H1 (cell line): ENCODE data around the gene ADM2. TPM values are rescaled to one million over a fixed set of nuclear protein-coding genes. Genes with fewer than 3 reads are reported as not detected.
A peak's percentile ranks its signal among the peaks of the same experiment; 100 is the strongest.

Experiments
- CTCF ChIA-PET: fragments of 300-600 bp; sonication (Branson Sonifier 250); formaldehyde crosslinking; loops from one replicate; lab custom pipeline; 2021; ENCODE audit not compliant: partially characterized antibody; lab: Charles Lee
- POLR2A ChIA-PET: fragments of 300-600 bp; sonication (Branson Sonifier 250); formaldehyde crosslinking; loops from one replicate; lab custom pipeline; 2021; ENCODE audit warnings: inconsistent platforms; ENCODE audit not compliant: partially characterized antibody; lab: Charles Lee
- DNase-seq, 2 experiments: peaks; one replicate each; pipeline versions ENCODE4 v3.0.0 to v3.0.0-alpha.2; 2010 to 2022; ENCODE audit warnings: low spot score in 2 of 2, low read depth in 1 of 2, mixed read lengths in 1 of 2
- FAIRE-seq: peaks from 2 replicates; lab custom pipeline; 2011; peaks lifted over from hg19 to GRCh38; lab: Jason Lieb, UNC
- H2AFZ ChIP-seq: 2 replicates; pipeline ENCODE4 v1.8.1; 2012; ENCODE audit warnings: low read length, inconsistent platforms
- H2AK5ac ChIP-seq: 2 replicates; pipeline ENCODE4 v1.6.1; 2013; ENCODE audit warnings: low read depth, low read length
- H2BK120ac ChIP-seq: replicated peaks from 2 replicates; pipeline ENCODE3; 2013; ENCODE audit warnings: low read depth, low read length, inconsistent platforms
- H2BK12ac ChIP-seq: 2 replicates; pipeline ENCODE4 v1.6.1; 2013; ENCODE audit warnings: low read depth, low read length
- H2BK15ac ChIP-seq: 2 replicates; pipeline ENCODE4 v1.6.1; 2013; ENCODE audit warnings: low read length
- H2BK20ac ChIP-seq: 2 replicates; pipeline ENCODE4 v1.6.1; 2013; ENCODE audit warnings: low read length
- H2BK5ac ChIP-seq: 2 replicates; pipeline ENCODE4 v1.6.1; 2013; ENCODE audit warnings: low read depth, low read length
- H3K14ac ChIP-seq: 2 replicates; pipeline ENCODE4 v1.6.1; 2013; ENCODE audit warnings: inconsistent platforms; ENCODE audit not compliant: insufficient read length
- H3K18ac ChIP-seq: 2 replicates; pipeline ENCODE4 v1.6.1; 2013; ENCODE audit warnings: low read length; ENCODE audit errors: extremely low read depth
- H3K23ac ChIP-seq: 2 replicates; pipeline ENCODE4 v1.6.1; 2013; ENCODE audit warnings: inconsistent platforms; ENCODE audit not compliant: insufficient read length
- H3K23me2 ChIP-seq: 2 replicates; pipeline ENCODE4 v1.6.1; 2013; ENCODE audit warnings: low read depth, low read length
- H3K27ac ChIP-seq: 2 replicates; pipeline ENCODE4 v1.6.1; 2011; ENCODE audit warnings: low read depth, low read length, inconsistent platforms
- H3K27me3 ChIP-seq, 4 experiments: replicated peaks in 1 of 4; 1 replicate in 1 of 4; 2 replicates in 3 of 4; pipeline versions ENCODE4 v1.6.1 to v1.8.1; 2011 to 2013; ENCODE audit warnings: low read length in 3 of 4, mild to moderate bottlenecking in 3 of 4, inconsistent platforms in 2 of 4, mixed read lengths in 2 of 4, moderate library complexity in 1 of 4; ENCODE audit not compliant: control insufficient read depth in 3 of 4, insufficient read depth in 3 of 4; ENCODE audit errors: extremely low read depth in 1 of 4
- H3K36me3 ChIP-seq, 4 experiments: 2 replicates each; pipeline versions ENCODE4 v1.6.1 to v1.8.1; 2011 to 2013; ENCODE audit warnings: mild to moderate bottlenecking in 4 of 4, low read length in 3 of 4, moderate library complexity in 2 of 4, control low read depth in 1 of 4, inconsistent platforms in 1 of 4; ENCODE audit not compliant: insufficient read depth in 4 of 4, control insufficient read depth in 2 of 4
- H3K4ac ChIP-seq: replicated peaks from 2 replicates; pipeline ENCODE3; 2013; ENCODE audit warnings: low read length, low read depth, mixed read lengths, inconsistent platforms; ENCODE audit not compliant: insufficient read length
- H3K4me1 ChIP-seq, 4 experiments: replicated peaks in 1 of 4; 1 replicate in 1 of 4; 2 replicates in 3 of 4; pipeline versions ENCODE4 v1.6.1 to v1.8.1; 2011 to 2013; ENCODE audit warnings: low read length in 3 of 4, inconsistent platforms in 2 of 4, mixed read lengths in 1 of 4; ENCODE audit not compliant: insufficient read depth in 4 of 4, control insufficient read depth in 3 of 4
- H3K4me2 ChIP-seq, 2 experiments: 2 replicates each; pipeline versions ENCODE4 v1.6.1 to v1.8.1; 2011 to 2013; ENCODE audit warnings: low read depth in 2 of 2, low read length in 2 of 2, control low read depth in 1 of 2, inconsistent platforms in 1 of 2, mild to moderate bottlenecking in 1 of 2; ENCODE audit not compliant: insufficient read depth in 1 of 2
- H3K4me3 ChIP-seq, 4 experiments: fragments of 200-600, 300-600 bp in 1 of 4; sonication (generic), shearing (Covaris generic), sonication (Bioruptor Twin) in 1 of 4; 2 replicates each; pipeline versions ENCODE4 v1.5.1 to v1.8.1; 2011 to 2016; ENCODE audit warnings: low read length in 4 of 4, low read depth in 3 of 4, control low read depth in 2 of 4, inconsistent platforms in 2 of 4, mild to moderate bottlenecking in 2 of 4, mixed read lengths in 1 of 4, moderate library complexity in 1 of 4; ENCODE audit not compliant: insufficient read depth in 2 of 4; ENCODE audit errors: extremely low read depth in 1 of 4
- H3K56ac ChIP-seq: replicated peaks from 2 replicates; pipeline ENCODE3; 2013; ENCODE audit warnings: low read depth, mild to moderate bottlenecking, mixed read lengths, low read length, inconsistent platforms; ENCODE audit not compliant: insufficient read length
- H3K79me1 ChIP-seq: 2 replicates; pipeline ENCODE4 v1.6.1; 2013; ENCODE audit warnings: low read depth, low read length, control low read depth
- H3K79me2 ChIP-seq, 2 experiments: 2 replicates each; pipeline versions ENCODE4 v1.6.1 to v1.8.1; 2012 to 2013; ENCODE audit warnings: low read length in 2 of 2, mild to moderate bottlenecking in 2 of 2, inconsistent platforms in 1 of 2; ENCODE audit not compliant: insufficient read depth in 2 of 2, control insufficient read depth in 1 of 2
- H3K9ac ChIP-seq, 4 experiments: replicated peaks in 1 of 4; 1 replicate in 1 of 4; 2 replicates in 3 of 4; pipeline versions ENCODE4 v1.6.1 to v1.8.1; 2011 to 2013; ENCODE audit warnings: low read depth in 3 of 4, low read length in 3 of 4, control low read depth in 2 of 4, mild to moderate bottlenecking in 2 of 4, moderate library complexity in 2 of 4, inconsistent platforms in 1 of 4; ENCODE audit errors: extremely low read depth in 1 of 4
- H3K9me3 ChIP-seq, 2 experiments: 2 replicates each; pipeline versions ENCODE4 v1.6.1 to v1.8.1; 2012 to 2013; ENCODE audit warnings: mild to moderate bottlenecking in 2 of 2, moderate library complexity in 2 of 2, control low read depth in 1 of 2, inconsistent platforms in 1 of 2, low read depth in 1 of 2, low read length in 1 of 2, mixed read lengths in 1 of 2; ENCODE audit not compliant: insufficient read depth in 2 of 2
- H4K20me1 ChIP-seq, 2 experiments: replicated peaks in 1 of 2; 2 replicates each; pipeline versions ENCODE3 to v1.8.1; 2011 to 2013; ENCODE audit warnings: inconsistent platforms in 2 of 2, low read length in 2 of 2, mild to moderate bottlenecking in 1 of 2; ENCODE audit not compliant: insufficient read depth in 2 of 2, control insufficient read depth in 1 of 2
- H4K5ac ChIP-seq: 2 replicates; pipeline ENCODE4 v1.6.1; 2013; ENCODE audit warnings: low read length, low read depth, mixed read lengths, inconsistent platforms; ENCODE audit not compliant: insufficient read length
- H4K8ac ChIP-seq: 2 replicates; pipeline ENCODE4 v1.8.0; 2013; ENCODE audit warnings: mild to moderate bottlenecking, moderate library complexity, low read length, inconsistent platforms; ENCODE audit not compliant: insufficient read depth; ENCODE audit errors: extremely low read depth
- H4K91ac ChIP-seq: replicated peaks from 2 replicates; pipeline ENCODE3; 2013; ENCODE audit warnings: low read length, mixed read lengths, inconsistent platforms; ENCODE audit not compliant: insufficient read length
- ATF3 ChIP-seq: IDR thresholded peaks from 2 replicates; pipeline ENCODE4 v1.6.1; 2011; ENCODE audit warnings: low read depth, mild to moderate bottlenecking, low read length; ENCODE audit not compliant: insufficient read depth
- BCL11A ChIP-seq, 2 experiments: IDR thresholded peaks; one replicate each; pipeline ENCODE4 v1.6.1; 2011; ENCODE audit warnings: low read depth in 2 of 2, low read length in 2 of 2, mild to moderate bottlenecking in 2 of 2
- CEBPB ChIP-seq: IDR thresholded peaks from 2 replicates; pipeline ENCODE4 v1.6.1; 2012; ENCODE audit warnings: low read depth, low read length
- CHD1 ChIP-seq: IDR thresholded peaks from 2 replicates; pipeline ENCODE4 v1.6.1; 2012; ENCODE audit warnings: low read depth, low read length, improper control_type of control experiment
- CREB1 ChIP-seq: IDR thresholded peaks from 2 replicates; pipeline ENCODE4 v1.6.1; 2012; ENCODE audit warnings: inconsistent platforms
- JUND ChIP-seq: IDR thresholded peaks from 2 replicates; pipeline ENCODE4 v1.6.1; 2011; ENCODE audit warnings: mild to moderate bottlenecking, improper control_type of control experiment, low read length
- POU5F1 ChIP-seq: IDR thresholded peaks from 2 replicates; pipeline ENCODE4 v1.6.1; 2011; ENCODE audit warnings: low read depth, mild to moderate bottlenecking, low read length, moderate library complexity
- SAP30 ChIP-seq: fragments of 300-600 bp; sonication (generic); IDR thresholded peaks from 2 replicates; pipeline ENCODE4 v1.7.1; 2012; ENCODE audit warnings: low read length, moderate library complexity, mild to moderate bottlenecking, inconsistent platforms; ENCODE audit not compliant: insufficient read depth, insufficient replicate concordance
- SIN3A ChIP-seq, 2 experiments: IDR thresholded peaks in 1 of 2; conservative IDR thresholded peaks in 1 of 2; 2 replicates each; pipeline ENCODE4 v1.6.1; 2011 to 2012; ENCODE audit warnings: low read length in 2 of 2, improper control_type of control experiment in 1 of 2, low read depth in 1 of 2, mild to moderate bottlenecking in 1 of 2
- SIRT6 ChIP-seq: IDR thresholded peaks from one replicate; pipeline ENCODE4 v1.7.1; 2012; ENCODE audit warnings: low read length, inconsistent platforms
- SIX5 ChIP-seq: IDR thresholded peaks from 2 replicates; pipeline ENCODE4 v1.6.1; 2011; ENCODE audit warnings: mild to moderate bottlenecking, low read depth, low read length
- SP1 ChIP-seq: IDR thresholded peaks from 2 replicates; pipeline ENCODE4 v1.6.1; 2011; ENCODE audit warnings: low read depth, low read length
- SP4 ChIP-seq: IDR thresholded peaks from 2 replicates; pipeline ENCODE4 v1.6.1; 2012; ENCODE audit warnings: low read length, inconsistent platforms
- SRF ChIP-seq: IDR thresholded peaks from 2 replicates; pipeline ENCODE4 v1.6.1; 2011; ENCODE audit warnings: mild to moderate bottlenecking, low read depth, low read length, moderate library complexity
- TBP ChIP-seq: IDR thresholded peaks from 2 replicates; pipeline ENCODE4 v1.6.1; 2011; ENCODE audit warnings: low read depth, low read length, improper control_type of control experiment
- WGBS, 2 experiments: shearing (Covaris generic) in 1 of 2; methylation state at CpG; one replicate each; pipeline versions ENCODE4 v1.1.6 to v1.1.7; 2013 to 2015; ENCODE audit warnings: low lambda C conversion rate in 2 of 2, mixed read lengths in 2 of 2, inconsistent platforms in 1 of 2, low coverage in 1 of 2, missing lambda C conversion rate in 1 of 2; ENCODE audit not compliant: insufficient replicate concordance in 2 of 2, insufficient coverage in 1 of 2, insufficient read length in 1 of 2; ENCODE audit errors: extremely low coverage in 1 of 2, missing lambda C conversion rate in 1 of 2; 5-methylcytosine and 5-hydroxymethylcytosine counted together
- polyA plus RNA-seq, 7 experiments: library from polyadenylated mRNA; depleted of rRNA in 3 of 7; stranded (reverse) in 5 of 7; unstranded in 2 of 7; fragments of >200 nt in 5 of 7; fragments of 200-250 nt in 2 of 7; gene quantifications; 1 replicate in 5 of 7; 2 replicates in 1 of 7; 4 replicates in 1 of 7; pipeline versions ENCODE4 v1.2.1 to v1.2.3, GENCODE V29; 2011 to 2013; ENCODE audit warnings: missing spikeins in 2 of 7, mixed read lengths in 2 of 7
- total RNA-seq: library from RNA; stranded (reverse); fragmentation: NEBNext Ultra II Directional; extraction: Animal tissue kit (Norgen Biotek cat#: 25700); gene quantifications from 2 replicates; pipeline ENCODE4 v1.2.1, GENCODE V29; 2021

The ADM2 gene
- total and polyA plus RNA-seq, 2 of the 8 experiments (the other 6 are each of a cell fraction or from before 2014, with no cell fraction given), result 3.3 to 7.5 TPM

- Histone ChIP-seq H2BK15ac (no peak overlapping the region), H3K79me2 (peaks cover 0 to 52% of the 10 kb centered on the region in 2 experiments; a peak in 3 of 4 replicates), H3K36me3 (peaks cover 23 to 38% (median 33%) of the 10 kb centered on the region in 4 experiments), H2BK120ac (no peak overlapping the region), H2BK12ac (peak overlapping the region; percentile 39; the same call in 1 of the 2 replicates), H3K23ac (no peak overlapping the region), H4K20me1 (peaks cover 38 to 60% of the 10 kb centered on the region in 2 experiments), H3K18ac (no peak overlapping the region), H3K4ac (no peak overlapping the region), H4K91ac (no peak overlapping the region), H3K9ac (no peak overlapping the region), H3K14ac (no peak overlapping the region), H3K27ac (no peak overlapping the region), H2AFZ (no peak overlapping the region), H4K8ac (no peak overlapping the region), H3K27me3 (no peaks in the 10 kb centered on the region), H2AK5ac (peak overlapping the region; percentile 53; the same call in 1 of the 2 replicates), H2BK5ac (no peak overlapping the region; the same call in 1 of the 2 replicates), H3K4me1 (peaks cover 0 to 17% (median 10%) of the 10 kb centered on the region in 4 experiments; a peak in 6 of 7 replicates), H3K9me3 (no peaks in the 10 kb centered on the region), H3K4me3 (no peak overlapping the region), H3K79me1 (peaks cover 30% of the 10 kb centered on the region), H3K23me2 (no peaks in the 10 kb centered on the region; the same call in 1 of the 2 replicates), H3K4me2 (no peak overlapping the region), H2BK20ac (no peak overlapping the region), H4K5ac (no peak overlapping the region), H3K56ac (no peak overlapping the region)
- CTCF ChIA-PET, result interaction anchor here (0.8 to 9.1 kb wide), 7 partner anchors 11 to 69 kb away, joined by 3 to 60 read pairs (median 3); no protein-coding TSS in a partner anchor
- POLR2A ChIA-PET, result interaction anchor here (0.7 to 3.0 kb wide), 4 partner anchors 10 to 26 kb away, joined by 3 to 9 read pairs (median 6); no protein-coding TSS in a partner anchor
- FAIRE-seq (no peak), DNase-seq (no peak)
- 92% methylated on average over 7 of the region's 8 CpGs; no CpG with 5 or more reads in 1 of the 2 experiments for WGBS, 2 experiments
- TF ChIP-seq SIN3A (conservative IDR thresholded peaks at IDR 0.05 in 1 of 2, IDR thresholded peaks at IDR 0.05 in 1 of 2; ENCODE audit: low read depth in 1 of 2, low read length in 2 of 2) (no peak), SIRT6 (no peak), POU5F1 (no peak), CREB1 (no peak), SRF (no peak), SP4 (no peak), BCL11A (IDR thresholded peaks at IDR 0.05; ENCODE audit: low read depth in 2 of 2, low read length in 2 of 2) (no peak), SP1 (no peak), CHD1 (no peak), CEBPB (no peak), SIX5 (no peak), SAP30 (no peak), TBP (no peak), ATF3 (no peak), JUND (no peak)
Measured at GRCh38 chr22:50468626-50469025, 12.7 kb upstream of the ADM2 start.
